Fibroblast of pulmonary artery (primary cell): ENCODE results near the gene ARID4B.

Experiments
- DNase-seq: peaks from one replicate; pipeline ENCODE4 v3.0.0-alpha.2; 2010; ENCODE audit warnings: low read depth
- H3K4me3 ChIP-seq: replicated peaks from 2 replicates; pipeline ENCODE4 v1.5.1; 2011; ENCODE audit warnings: low read depth, mild to moderate bottlenecking, control low read depth, low read length, moderate library complexity
- CTCF ChIP-seq: IDR thresholded peaks from 2 replicates; pipeline ENCODE4 v1.5.1; 2011; ENCODE audit warnings: mild to moderate bottlenecking, control low read depth, low read length, inconsistent platforms; ENCODE audit errors: missing control alignments

The ARID4B gene

GRCh38 chr1:235152235-235152634 is 175.7 kb downstream of the ARID4B start:
- TF ChIP-seq CTCF = no peak
- H3K4me3 ChIP-seq = no peak overlapping the region
- DNase-seq = no peak

- no peak for TF ChIP-seq CTCF
- no peak for DNase-seq
- H3K4me3 ChIP-seq = no peak overlapping the region
Observed at GRCh38 chr1:235151033-235151432, 176.9 kb downstream of the ARID4B start.

DNA sequence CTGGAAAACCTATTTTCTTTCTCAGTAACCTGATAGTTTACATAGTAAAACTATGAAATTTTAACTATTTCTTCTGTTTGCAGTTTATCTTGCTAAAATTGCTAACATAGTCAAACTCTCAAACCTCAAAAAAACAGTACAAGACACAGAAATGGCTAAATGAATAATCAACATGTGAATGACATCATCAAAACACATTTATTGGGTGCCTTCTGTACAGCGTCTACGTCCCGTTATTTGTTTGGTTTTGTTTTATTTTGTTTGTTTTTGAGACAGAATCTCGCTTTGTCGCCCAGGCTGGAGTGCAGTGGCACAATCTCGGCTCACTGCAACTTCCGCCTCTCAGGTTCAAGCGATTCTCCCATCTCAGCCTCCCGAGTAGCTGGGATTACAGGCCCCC is 178.2 kb downstream of the ARID4B start:
- no peak overlapping the region for H3K4me3 ChIP-seq
- DNase-seq = no peak
- no peak for TF ChIP-seq CTCF

GRCh38 chr1:235147269-235147668 is 180.7 kb downstream of the ARID4B start:
- no peak for DNase-seq
- TF ChIP-seq CTCF = no peak
- H3K4me3 ChIP-seq = no peak overlapping the region

- TF ChIP-seq CTCF = no peak
- no peak for DNase-seq
- no peak overlapping the region for H3K4me3 ChIP-seq
Observed at GRCh38 chr1:235145639-235146038, 182.3 kb downstream of the ARID4B start.

GRCh38 chr1:235142991-235143390 is 185.0 kb downstream of the ARID4B start:
- TF ChIP-seq CTCF = no peak
- H3K4me3 ChIP-seq = no peak overlapping the region
- DNase-seq = no peak

DNA sequence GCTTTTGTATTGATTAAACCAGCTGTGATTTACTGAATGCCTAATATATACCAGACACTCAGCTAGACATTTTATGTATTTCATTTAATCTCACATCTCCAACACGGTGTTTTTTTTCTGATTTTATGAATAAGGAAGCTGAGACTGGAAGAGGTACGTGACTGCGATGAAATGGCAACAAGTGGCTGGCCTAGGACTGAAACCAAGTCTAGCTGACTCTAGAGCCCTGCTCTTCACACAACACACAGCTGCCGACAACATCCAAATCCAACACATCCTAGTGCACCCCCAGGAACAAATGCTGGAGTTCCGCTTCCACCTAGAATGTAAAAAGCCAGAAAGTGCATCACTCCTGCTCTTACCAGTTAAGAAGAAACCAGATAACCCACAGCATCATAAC is 188.7 kb downstream of the ARID4B start:
- H3K4me3 ChIP-seq = no peak overlapping the region
- no peak for TF ChIP-seq CTCF
- DNase-seq = no peak
